Fibroblast of lung (primary cell): ENCODE measurements around the gene LTF.

Source experiments
- EZH2 ChIP-seq: IDR thresholded peaks from 2 replicates; pipeline ENCODE4 v1.5.1; 2012; ENCODE audit warnings: low read length, control low read depth, mild to moderate bottlenecking; ENCODE audit errors: missing control alignments
- TF ChIP-seq, protein P1 (sequence below), 2 donors: IDR thresholded peaks in 1 of 2; conservative IDR thresholded peaks in 1 of 2; 1 replicate in 1 of 2; 2 replicates in 1 of 2; pipeline ENCODE4 v1.5.1; 2011 to 2012; ENCODE audit warnings: low read length in 2 of 2, control low read depth in 1 of 2, inconsistent platforms in 1 of 2, low read depth in 1 of 2, mild to moderate bottlenecking in 1 of 2

DNA sequence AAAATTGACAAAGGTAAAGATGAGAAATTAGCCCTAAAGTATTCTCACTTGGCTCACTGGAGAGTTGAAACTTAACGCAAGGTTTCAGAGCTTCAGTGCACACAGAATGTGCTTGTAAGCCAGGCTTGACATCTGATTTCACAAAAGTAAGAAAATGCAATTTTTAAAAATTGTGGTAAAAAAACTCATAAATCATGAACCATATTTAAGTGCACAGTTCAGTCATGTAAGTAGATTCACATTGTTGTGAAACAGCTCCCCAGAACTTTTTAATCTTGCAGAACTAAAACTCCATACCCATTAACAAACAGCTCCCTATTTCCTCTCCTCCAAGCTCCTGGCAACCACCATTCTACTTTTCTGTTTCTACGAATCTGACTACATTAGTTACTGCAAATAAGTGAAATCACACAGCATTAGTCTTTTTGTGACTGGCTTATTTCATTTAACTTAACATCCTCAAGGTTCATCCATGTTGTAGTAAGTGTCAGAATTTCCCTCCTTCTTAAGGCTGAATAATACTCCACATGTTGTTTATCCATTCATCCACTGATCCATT, 47.6 kb upstream of the LTF start:
- TF ChIP-seq, protein P1, sequence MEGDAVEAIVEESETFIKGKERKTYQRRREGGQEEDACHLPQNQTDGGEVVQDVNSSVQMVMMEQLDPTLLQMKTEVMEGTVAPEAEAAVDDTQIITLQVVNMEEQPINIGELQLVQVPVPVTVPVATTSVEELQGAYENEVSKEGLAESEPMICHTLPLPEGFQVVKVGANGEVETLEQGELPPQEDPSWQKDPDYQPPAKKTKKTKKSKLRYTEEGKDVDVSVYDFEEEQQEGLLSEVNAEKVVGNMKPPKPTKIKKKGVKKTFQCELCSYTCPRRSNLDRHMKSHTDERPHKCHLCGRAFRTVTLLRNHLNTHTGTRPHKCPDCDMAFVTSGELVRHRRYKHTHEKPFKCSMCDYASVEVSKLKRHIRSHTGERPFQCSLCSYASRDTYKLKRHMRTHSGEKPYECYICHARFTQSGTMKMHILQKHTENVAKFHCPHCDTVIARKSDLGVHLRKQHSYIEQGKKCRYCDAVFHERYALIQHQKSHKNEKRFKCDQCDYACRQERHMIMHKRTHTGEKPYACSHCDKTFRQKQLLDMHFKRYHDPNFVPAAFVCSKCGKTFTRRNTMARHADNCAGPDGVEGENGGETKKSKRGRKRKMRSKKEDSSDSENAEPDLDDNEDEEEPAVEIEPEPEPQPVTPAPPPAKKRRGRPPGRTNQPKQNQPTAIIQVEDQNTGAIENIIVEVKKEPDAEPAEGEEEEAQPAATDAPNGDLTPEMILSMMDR (conservative IDR thresholded peaks at IDR 0.05 in 1 of 2, IDR thresholded peaks at IDR 0.05 in 1 of 2; ENCODE audit: low read depth in 1 of 2, low read length in 2 of 2), result no peak
- no peak for TF ChIP-seq EZH2
